ENCODE data around the gene PAK4.

GRCh38 chr19:39097721-39098120 lies 27.9 kb upstream of the PAK4 start:
- TF ChIP-seq CTCF (IDR thresholded peaks at IDR 0.05) (no peak), POLR2A (IDR thresholded peaks at IDR 0.05) (no peak), EP300 (IDR thresholded peaks at IDR 0.05) (no peak)
